IMR-90 (cell line): ENCODE measurements around the gene POLR1C. TPM values are rescaled to one million over a fixed set of nuclear protein-coding genes. Genes with fewer than 3 reads are reported as not detected.
"Not testable (repeated sequence)": the region's sequence is repeated elsewhere in the genome, so short reads cannot be mapped to it uniquely, and the experiment has no call there.

Experiments used
- ATAC-seq: fragments of 200-7000 bp; cut with Tn5 transposase; 2 replicates; pipeline ENCODE4 v1.9.1; 2020; ENCODE audit warnings: low read depth, mild to moderate bottlenecking, moderate library complexity
- BruUV-seq: library from RNA; stranded (reverse); fragments of 400-500 nt; replicated peaks from 2 replicates; lab custom pipeline; 2021; lab: Mats Ljungman, UMichigan
- CTCF ChIA-PET: fragments of 300-600 bp; formaldehyde crosslinking; extraction: SDS; loops from one replicate; lab custom pipeline; 2021; ENCODE audit warnings: antibody characterized with exemption; lab: Yijun Ruan, JAX
- POLR2A ChIA-PET: fragments of 300-600 bp; sonication (Branson Sonifier 250); formaldehyde crosslinking; loops from one replicate; lab custom pipeline; 2022; ENCODE audit warnings: antibody characterized with exemption; ENCODE audit not compliant: unreplicated experiment; lab: Charles Lee
- DNase-seq: peaks from one replicate; pipeline ENCODE4 v3.0.0; 2013
- H2AFZ ChIP-seq: replicated peaks from 2 replicates; pipeline ENCODE3; 2013; ENCODE audit warnings: low read length, mild to moderate bottlenecking; ENCODE audit not compliant: poor library complexity
- H2AK5ac ChIP-seq: 2 replicates; pipeline ENCODE4 v1.6.1; 2013; ENCODE audit warnings: low read depth, low read length, inconsistent platforms
- H2AK9ac ChIP-seq: replicated peaks from 2 replicates; pipeline ENCODE3; 2013; ENCODE audit warnings: mild to moderate bottlenecking, low read depth, low read length, moderate library complexity; ENCODE audit not compliant: poor library complexity
- H2BK120ac ChIP-seq: 2 replicates; pipeline ENCODE4 v1.6.1; 2013; ENCODE audit warnings: low read depth, low read length, inconsistent platforms
- H2BK15ac ChIP-seq: 3 replicates; pipeline ENCODE4 v1.6.1; 2013; ENCODE audit warnings: low read depth, low read length, inconsistent platforms
- H2BK20ac ChIP-seq: 2 replicates; pipeline ENCODE4 v1.6.1; 2013; ENCODE audit warnings: low read depth, mild to moderate bottlenecking, inconsistent platforms, low read length, moderate library complexity
- H2BK5ac ChIP-seq: 2 replicates; pipeline ENCODE4 v1.6.1; 2013; ENCODE audit warnings: mild to moderate bottlenecking, low read depth, low read length, inconsistent platforms; ENCODE audit not compliant: poor library complexity, severe bottlenecking
- H3K14ac ChIP-seq: replicated peaks from 2 replicates; pipeline ENCODE4 v1.6.1; 2013; ENCODE audit warnings: low read depth, low read length, inconsistent platforms
- H3K18ac ChIP-seq: 2 replicates; pipeline ENCODE4 v1.6.1; 2013; ENCODE audit warnings: low read depth, low read length, control low read depth
- H3K23ac ChIP-seq: 2 replicates; pipeline ENCODE4 v1.6.1; 2013; ENCODE audit warnings: low read depth, low read length, inconsistent platforms
- H3K27ac ChIP-seq: 2 replicates; pipeline ENCODE4 v1.5.1; 2013; ENCODE audit warnings: mild to moderate bottlenecking, control low read depth, low read length; ENCODE audit not compliant: insufficient read depth
- H3K27me3 ChIP-seq: 2 replicates; pipeline ENCODE4 v1.6.1; 2013; ENCODE audit warnings: low read length; ENCODE audit not compliant: control insufficient read depth, insufficient read depth
- H3K36me3 ChIP-seq: 2 replicates; pipeline ENCODE4 v1.6.1; 2013; ENCODE audit warnings: low read length, mixed read lengths; ENCODE audit not compliant: control insufficient read depth, insufficient read depth
- H3K4ac ChIP-seq: 2 replicates; pipeline ENCODE4 v1.6.1; 2013; ENCODE audit warnings: low read depth, low read length, inconsistent platforms
- H3K4me1 ChIP-seq: 2 replicates; pipeline ENCODE4 v1.6.1; 2013; ENCODE audit warnings: low read length, mixed read lengths; ENCODE audit not compliant: control insufficient read depth, insufficient read depth
- H3K4me2 ChIP-seq: 2 replicates; pipeline ENCODE4 v1.6.1; 2013; ENCODE audit warnings: low read depth, mild to moderate bottlenecking, control low read depth, low read length, moderate library complexity
- H3K4me3 ChIP-seq: 2 replicates; pipeline ENCODE4 v1.5.1; 2013; ENCODE audit warnings: low read depth, mild to moderate bottlenecking, control low read depth, low read length, moderate library complexity; ENCODE audit not compliant: insufficient read depth
- H3K56ac ChIP-seq: 2 replicates; pipeline ENCODE4 v1.6.1; 2013; ENCODE audit warnings: low read length, inconsistent platforms; ENCODE audit not compliant: insufficient read depth; ENCODE audit errors: extremely low read depth
- H3K79me1 ChIP-seq, 2 experiments: 2 replicates each; pipeline ENCODE4 v1.6.1; 2013; ENCODE audit warnings: low read length in 2 of 2, inconsistent platforms in 1 of 2, low read depth in 1 of 2
- H3K9ac ChIP-seq: 2 replicates; pipeline ENCODE4 v1.6.1; 2013; ENCODE audit warnings: low read depth, low read length, control low read depth
- H3K9me1 ChIP-seq: 2 replicates; pipeline ENCODE4 v1.6.1; 2013; ENCODE audit warnings: low read length, inconsistent platforms; ENCODE audit not compliant: insufficient read depth
- H3K9me3 ChIP-seq: 2 replicates; pipeline ENCODE4 v1.6.1; 2013; ENCODE audit warnings: low read length; ENCODE audit not compliant: control insufficient read depth, insufficient read depth
- H4K20me1 ChIP-seq: 2 replicates; pipeline ENCODE4 v1.6.1; 2013; ENCODE audit warnings: low read length, inconsistent platforms; ENCODE audit not compliant: insufficient read depth
- H4K5ac ChIP-seq: 2 replicates; pipeline ENCODE4 v1.6.1; 2013; ENCODE audit warnings: mild to moderate bottlenecking, low read depth, low read length, control low read depth
- H4K8ac ChIP-seq, 2 experiments: 2 replicates each; pipeline ENCODE4 v1.6.1; 2013; ENCODE audit warnings: low read depth in 2 of 2, low read length in 2 of 2, control low read depth in 1 of 2, inconsistent platforms in 1 of 2
- H4K91ac ChIP-seq: 2 replicates; pipeline ENCODE4 v1.6.1; 2013; ENCODE audit warnings: low read depth, low read length, inconsistent platforms; ENCODE audit not compliant: insufficient read depth
- CHD1 ChIP-seq: IDR thresholded peaks from 2 replicates; pipeline ENCODE4 v1.6.1; 2012; ENCODE audit warnings: low read depth, low read length, improper control_type of control experiment
- MAZ ChIP-seq: IDR thresholded peaks from 2 replicates; pipeline ENCODE4 v1.6.1; 2012; ENCODE audit warnings: low read depth, mild to moderate bottlenecking, low read length, improper control_type of control experiment, moderate library complexity, borderline replicate concordance
- NFE2L2 ChIP-seq: fragments of 150-350 bp; IDR thresholded peaks from 2 replicates; pipeline ENCODE4 v1.6.1; 2016; ENCODE audit warnings: low read depth, mild to moderate bottlenecking, low read length
- RAD21 ChIP-seq: IDR thresholded peaks from 2 replicates; pipeline ENCODE4 v1.6.1; 2012; ENCODE audit warnings: low read length, improper control_type of control experiment
- RCOR1 ChIP-seq: IDR thresholded peaks from 2 replicates; pipeline ENCODE4 v1.6.1; 2012; ENCODE audit warnings: mild to moderate bottlenecking, low read length, improper control_type of control experiment; ENCODE audit not compliant: insufficient replicate concordance
- SMC3 ChIP-seq: fragments of 150-350 bp; IDR thresholded peaks from 2 replicates; pipeline ENCODE4 v1.6.1; 2016; ENCODE audit warnings: low read depth, mild to moderate bottlenecking, antibody characterized with exemption, low read length, moderate library complexity
- USF2 ChIP-seq: fragments of 150-350 bp; IDR thresholded peaks from 2 replicates; pipeline ENCODE4 v1.6.1; 2017; ENCODE audit warnings: mild to moderate bottlenecking, antibody characterized with exemption, low read length, low read depth
- WGBS, 2 experiments: methylation state at CpG; one replicate each; pipeline versions ENCODE4 v1.1.5 to v1.1.7; 2013; ENCODE audit warnings: missing lambda C conversion rate in 2 of 2; ENCODE audit not compliant: insufficient read length in 1 of 2; ENCODE audit errors: extremely low coverage in 2 of 2; 5-methylcytosine and 5-hydroxymethylcytosine counted together
- dilution Hi-C: fragments of 300-500 bp; cut with HindIII; formaldehyde crosslinking; loops from one replicate; pipeline ENCODE4 v1.14.3; 2018; ENCODE audit warnings: low sequenced_read_pairs; ENCODE audit not compliant: unreplicated experiment
- in situ Hi-C: fragments of 300-500 bp; cut with MboI; formaldehyde crosslinking; loops from 3 replicates; pipeline ENCODE4 v1.14.3; 2019; ENCODE audit warnings: low sequenced_read_pairs, inconsistent platforms, mixed read lengths
- intact Hi-C: fragments of 100-400 bp; cut with micrococcal nuclease; formaldehyde crosslinking; loops from 2 replicates; pipeline ENCODE4 v1.10.0; 2022
- polyA plus RNA-seq, 3 experiments: library from polyadenylated mRNA; depleted of rRNA; stranded (reverse); fragments of >200 nt; gene quantifications; 2 replicates each; pipeline ENCODE4 v1.2.3, GENCODE V29; 2012; ENCODE audit warnings: low replicate concordance in 1 of 3
- total RNA-seq: library from RNA; depleted of rRNA; stranded (reverse); fragments of >200 nt; gene quantifications from 2 replicates; pipeline ENCODE4 v1.2.3, GENCODE V29; 2012

The POLR1C gene
- total and polyA plus RNA-seq, 2 of the 4 experiments (the other 2 are of a cell fraction) = 46.1 to 72.6 TPM

GRCh38 chr6:43547222-43547621, 30.3 kb downstream of the POLR1C start:
- no peak overlapping the region for H2AK5ac ChIP-seq
- no peak overlapping the region for H2AFZ ChIP-seq
- H3K4me1 ChIP-seq = no peaks in the 10 kb centered on the region
- H3K27ac ChIP-seq = no peak overlapping the region
- H3K36me3 ChIP-seq = peaks cover 51% of the 10 kb centered on the region
- H4K20me1 ChIP-seq = no peaks in the 10 kb centered on the region
- H3K9ac ChIP-seq = no peak overlapping the region
- in situ Hi-C loops (no loop called here), dilution Hi-C loops (no loop called here), intact Hi-C loops (no loop called here)
- no CpG with 5 or more reads among the region's 3 CpGs for WGBS, 2 experiments
- no peak overlapping the region for H3K4me2 ChIP-seq
- H4K8ac ChIP-seq = no peak overlapping the region
- no peak overlapping the region for H2BK5ac ChIP-seq
- H3K4ac ChIP-seq = no peak overlapping the region
- H2BK20ac ChIP-seq = no peak overlapping the region
- POLR2A ChIA-PET = no interaction called here
- H3K9me1 ChIP-seq = no peaks in the 10 kb centered on the region
- H2AK9ac ChIP-seq = no peak overlapping the region
- H3K4me3 ChIP-seq = no peak overlapping the region
- no peak overlapping the region for H4K91ac ChIP-seq
- no peak overlapping the region for H4K5ac ChIP-seq
- no peak overlapping the region for H3K14ac ChIP-seq
- H3K9me3 ChIP-seq = no peaks in the 10 kb centered on the region
- no peak overlapping the region for H2BK15ac ChIP-seq
- no peak overlapping the region for H3K23ac ChIP-seq
- ATAC-seq = no peak
- no peaks in the 10 kb centered on the region; a peak in 1 of 4 replicates for H3K79me1 ChIP-seq
- no peak overlapping the region for H3K56ac ChIP-seq
- H3K27me3 ChIP-seq = no peaks in the 10 kb centered on the region
- DNase-seq = no peak
- no peak for TF ChIP-seq RAD21
- no peak for TF ChIP-seq CHD1
- TF ChIP-seq SMC3 = no peak
- no peak for TF ChIP-seq NFE2L2
- no peak for TF ChIP-seq MAZ
- TF ChIP-seq RCOR1 = no peak
- no peak for TF ChIP-seq USF2
- BruUV-seq = no TSS peak
- no peak overlapping the region for H3K18ac ChIP-seq
- CTCF ChIA-PET = interaction anchor here (0.6 to 0.7 kb wide), 2 partner anchors 8 to 28 kb away, joined by 3 to 5 read pairs; partner anchors contain the start of gene XPO5
- no peak overlapping the region for H2BK120ac ChIP-seq

- H4K5ac ChIP-seq, H3K4me1 ChIP-seq, dilution Hi-C loops, H2AK5ac ChIP-seq, H4K20me1 ChIP-seq, POLR2A ChIA-PET, H3K14ac ChIP-seq, H2BK5ac ChIP-seq, H2AK9ac ChIP-seq, H3K27ac ChIP-seq, H3K9me3 ChIP-seq, H2AFZ ChIP-seq, H3K4me3 ChIP-seq, ATAC-seq, DNase-seq, H3K4ac ChIP-seq, H4K8ac ChIP-seq, H2BK20ac ChIP-seq, H3K23ac ChIP-seq, H3K9me1 ChIP-seq, H3K9ac ChIP-seq, H4K91ac ChIP-seq, H3K27me3 ChIP-seq, H2BK120ac ChIP-seq, H3K79me1 ChIP-seq, H3K4me2 ChIP-seq, H3K56ac ChIP-seq, intact Hi-C loops, H3K18ac ChIP-seq, BruUV-seq, CTCF ChIA-PET, H2BK15ac ChIP-seq: not testable (repeated sequence)
- peaks cover 36% of the 10 kb centered on the region for H3K36me3 ChIP-seq
- in situ Hi-C loops = loop anchor here (25.0 kb wide), 1 partner anchor 895 kb away; no protein-coding TSS in a partner anchor
- no CpG with 5 or more reads among the region's 7 CpGs for WGBS, 2 experiments
Measured at GRCh38 chr6:43557620-43558019, 40.7 kb downstream of the POLR1C start.
